Measurements from ENCODE around the gene SLC10A1. TPM values are rescaled to one million over a fixed set of nuclear protein-coding genes. Genes with fewer than 3 reads are reported as not detected.

SLC10A1 gene
- total and polyA plus RNA-seq, 2 experiments from 2014 or later = 0.10 TPM; not detected in 1

DNA sequence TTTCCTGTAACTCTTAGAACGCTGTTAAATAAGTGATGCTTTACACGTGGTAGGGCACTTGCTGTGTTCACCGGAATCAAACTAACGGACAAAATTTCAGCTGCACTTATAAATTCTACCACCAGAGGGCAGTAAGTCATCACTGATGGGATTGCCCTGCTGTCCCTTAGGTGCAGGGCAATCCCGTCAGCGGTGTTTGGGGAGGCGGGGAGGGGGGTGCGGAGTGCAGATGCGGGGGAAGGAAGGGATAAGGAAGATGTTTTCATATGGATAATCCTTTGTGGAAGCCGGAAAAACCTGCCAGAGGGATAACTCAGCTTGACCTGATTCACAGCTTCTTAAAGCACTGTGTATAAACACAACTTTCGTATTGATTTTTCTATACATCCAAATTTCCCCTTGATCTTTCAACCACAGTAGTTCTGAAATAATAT is 21.7 kb upstream of the SLC10A1 start:
- no peak for TF ChIP-seq EZH2phosphoT487 (IDR thresholded peaks at IDR 0.05; ENCODE audit: unreplicated experiment)
- TF ChIP-seq CTCF (conservative IDR thresholded peaks at IDR 0.05; ENCODE audit: low read depth in 2 of 2) = peak; percentile 91 to 96
- Histone ChIP-seq H3K79me2 (replicated peaks; ENCODE audit: insufficient read depth) (no peaks in the 10 kb centered on the region), H3K36me3 (ENCODE audit: insufficient read depth) (no peaks in the 10 kb centered on the region), H3K9me2 (ENCODE audit: insufficient read depth) (no peaks in the 10 kb centered on the region), H3F3A (replicated peaks; ENCODE audit: low read depth) (no peaks in the 10 kb centered on the region), H3K27ac (ENCODE audit: low read depth) (no peak overlapping the region), H3K27me3 (ENCODE audit: insufficient read depth) (no peaks in the 10 kb centered on the region), H4K20me1 (replicated peaks; ENCODE audit: insufficient read depth) (no peaks in the 10 kb centered on the region), H3K4me2 (no peak overlapping the region), H2AFZ (no peak overlapping the region), H3K4me1 (ENCODE audit: insufficient read depth) (no peaks in the 10 kb centered on the region), H3K4me3 (no peak overlapping the region)
- no peaks in the 10 kb centered on the region for H3K9me3 Mint-ChIP-seq
- H3K27ac Mint-ChIP-seq = no peak overlapping the region
- no peak overlapping the region for H3K4me3 Mint-ChIP-seq
- ATAC-seq (peak; percentile 98), DNase-seq (ENCODE audit: low spot score) (peak; percentile 84)
- peaks cover 2% of the 10 kb centered on the region; the same call in 2 of the 3 replicates for H3K4me1 Mint-ChIP-seq
- H3K36me3 Mint-ChIP-seq (ENCODE audit: low read depth) = no peaks in the 10 kb centered on the region
- H3K27me3 Mint-ChIP-seq (ENCODE audit: insufficient read depth, low read depth, poor library complexity) = peaks cover 2% of the 10 kb centered on the region

GRCh38 chr14:69816216-69816615 is 19.2 kb upstream of the SLC10A1 start:
- TF ChIP-seq, protein P1, sequence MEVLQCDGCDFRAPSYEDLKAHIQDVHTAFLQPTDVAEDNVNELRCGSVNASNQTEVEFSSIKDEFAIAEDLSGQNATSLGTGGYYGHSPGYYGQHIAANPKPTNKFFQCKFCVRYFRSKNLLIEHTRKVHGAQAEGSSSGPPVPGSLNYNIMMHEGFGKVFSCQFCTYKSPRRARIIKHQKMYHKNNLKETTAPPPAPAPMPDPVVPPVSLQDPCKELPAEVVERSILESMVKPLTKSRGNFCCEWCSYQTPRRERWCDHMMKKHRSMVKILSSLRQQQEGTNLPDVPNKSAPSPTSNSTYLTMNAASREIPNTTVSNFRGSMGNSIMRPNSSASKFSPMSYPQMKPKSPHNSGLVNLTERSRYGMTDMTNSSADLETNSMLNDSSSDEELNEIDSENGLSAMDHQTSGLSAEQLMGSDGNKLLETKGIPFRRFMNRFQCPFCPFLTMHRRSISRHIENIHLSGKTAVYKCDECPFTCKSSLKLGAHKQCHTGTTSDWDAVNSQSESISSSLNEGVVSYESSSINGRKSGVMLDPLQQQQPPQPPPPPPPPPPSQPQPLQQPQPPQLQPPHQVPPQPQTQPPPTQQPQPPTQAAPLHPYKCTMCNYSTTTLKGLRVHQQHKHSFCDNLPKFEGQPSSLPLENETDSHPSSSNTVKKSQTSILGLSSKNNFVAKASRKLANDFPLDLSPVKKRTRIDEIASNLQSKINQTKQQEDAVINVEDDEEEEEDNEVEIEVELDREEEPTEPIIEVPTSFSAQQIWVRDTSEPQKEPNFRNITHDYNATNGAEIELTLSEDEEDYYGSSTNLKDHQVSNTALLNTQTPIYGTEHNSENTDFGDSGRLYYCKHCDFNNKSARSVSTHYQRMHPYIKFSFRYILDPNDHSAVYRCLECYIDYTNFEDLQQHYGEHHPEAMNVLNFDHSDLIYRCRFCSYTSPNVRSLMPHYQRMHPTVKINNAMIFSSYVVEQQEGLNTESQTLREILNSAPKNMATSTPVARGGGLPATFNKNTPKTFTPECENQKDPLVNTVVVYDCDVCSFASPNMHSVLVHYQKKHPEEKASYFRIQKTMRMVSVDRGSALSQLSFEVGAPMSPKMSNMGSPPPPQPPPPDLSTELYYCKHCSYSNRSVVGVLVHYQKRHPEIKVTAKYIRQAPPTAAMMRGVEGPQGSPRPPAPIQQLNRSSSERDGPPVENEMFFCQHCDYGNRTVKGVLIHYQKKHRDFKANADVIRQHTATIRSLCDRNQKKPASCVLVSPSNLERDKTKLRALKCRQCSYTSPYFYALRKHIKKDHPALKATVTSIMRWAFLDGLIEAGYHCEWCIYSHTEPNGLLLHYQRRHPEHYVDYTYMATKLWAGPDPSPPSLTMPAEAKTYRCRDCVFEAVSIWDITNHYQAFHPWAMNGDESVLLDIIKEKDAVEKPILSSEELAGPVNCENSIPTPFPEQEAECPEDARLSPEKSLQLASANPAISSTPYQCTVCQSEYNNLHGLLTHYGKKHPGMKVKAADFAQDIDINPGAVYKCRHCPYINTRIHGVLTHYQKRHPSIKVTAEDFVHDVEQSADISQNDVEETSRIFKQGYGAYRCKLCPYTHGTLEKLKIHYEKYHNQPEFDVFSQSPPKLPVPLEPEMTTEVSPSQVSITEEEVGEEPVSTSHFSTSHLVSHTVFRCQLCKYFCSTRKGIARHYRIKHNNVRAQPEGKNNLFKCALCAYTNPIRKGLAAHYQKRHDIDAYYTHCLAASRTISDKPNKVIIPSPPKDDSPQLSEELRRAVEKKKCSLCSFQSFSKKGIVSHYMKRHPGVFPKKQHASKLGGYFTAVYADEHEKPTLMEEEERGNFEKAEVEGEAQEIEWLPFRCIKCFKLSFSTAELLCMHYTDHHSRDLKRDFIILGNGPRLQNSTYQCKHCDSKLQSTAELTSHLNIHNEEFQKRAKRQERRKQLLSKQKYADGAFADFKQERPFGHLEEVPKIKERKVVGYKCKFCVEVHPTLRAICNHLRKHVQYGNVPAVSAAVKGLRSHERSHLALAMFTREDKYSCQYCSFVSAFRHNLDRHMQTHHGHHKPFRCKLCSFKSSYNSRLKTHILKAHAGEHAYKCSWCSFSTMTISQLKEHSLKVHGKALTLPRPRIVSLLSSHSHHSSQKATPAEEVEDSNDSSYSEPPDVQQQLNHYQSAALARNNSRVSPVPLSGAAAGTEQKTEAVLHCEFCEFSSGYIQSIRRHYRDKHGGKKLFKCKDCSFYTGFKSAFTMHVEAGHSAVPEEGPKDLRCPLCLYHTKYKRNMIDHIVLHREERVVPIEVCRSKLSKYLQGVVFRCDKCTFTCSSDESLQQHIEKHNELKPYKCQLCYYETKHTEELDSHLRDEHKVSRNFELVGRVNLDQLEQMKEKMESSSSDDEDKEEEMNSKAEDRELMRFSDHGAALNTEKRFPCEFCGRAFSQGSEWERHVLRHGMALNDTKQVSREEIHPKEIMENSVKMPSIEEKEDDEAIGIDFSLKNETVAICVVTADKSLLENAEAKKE (CRISPR knock-in tag; IDR thresholded peaks at IDR 0.05) = no peak
- TF ChIP-seq JUNB (IDR thresholded peaks at IDR 0.05; ENCODE audit: unreplicated experiment) = no peak
- no peak for TF ChIP-seq CREB1 (CRISPR knock-in tag; IDR thresholded peaks at IDR 0.05; ENCODE audit: low read depth)
- no peak for TF ChIP-seq EZH2 (IDR thresholded peaks at IDR 0.05; ENCODE audit: low read depth, unreplicated experiment)
- TF ChIP-seq STAT1 (IDR thresholded peaks at IDR 0.05; ENCODE audit: unreplicated experiment) = no peak
- TF ChIP-seq, protein P2, sequence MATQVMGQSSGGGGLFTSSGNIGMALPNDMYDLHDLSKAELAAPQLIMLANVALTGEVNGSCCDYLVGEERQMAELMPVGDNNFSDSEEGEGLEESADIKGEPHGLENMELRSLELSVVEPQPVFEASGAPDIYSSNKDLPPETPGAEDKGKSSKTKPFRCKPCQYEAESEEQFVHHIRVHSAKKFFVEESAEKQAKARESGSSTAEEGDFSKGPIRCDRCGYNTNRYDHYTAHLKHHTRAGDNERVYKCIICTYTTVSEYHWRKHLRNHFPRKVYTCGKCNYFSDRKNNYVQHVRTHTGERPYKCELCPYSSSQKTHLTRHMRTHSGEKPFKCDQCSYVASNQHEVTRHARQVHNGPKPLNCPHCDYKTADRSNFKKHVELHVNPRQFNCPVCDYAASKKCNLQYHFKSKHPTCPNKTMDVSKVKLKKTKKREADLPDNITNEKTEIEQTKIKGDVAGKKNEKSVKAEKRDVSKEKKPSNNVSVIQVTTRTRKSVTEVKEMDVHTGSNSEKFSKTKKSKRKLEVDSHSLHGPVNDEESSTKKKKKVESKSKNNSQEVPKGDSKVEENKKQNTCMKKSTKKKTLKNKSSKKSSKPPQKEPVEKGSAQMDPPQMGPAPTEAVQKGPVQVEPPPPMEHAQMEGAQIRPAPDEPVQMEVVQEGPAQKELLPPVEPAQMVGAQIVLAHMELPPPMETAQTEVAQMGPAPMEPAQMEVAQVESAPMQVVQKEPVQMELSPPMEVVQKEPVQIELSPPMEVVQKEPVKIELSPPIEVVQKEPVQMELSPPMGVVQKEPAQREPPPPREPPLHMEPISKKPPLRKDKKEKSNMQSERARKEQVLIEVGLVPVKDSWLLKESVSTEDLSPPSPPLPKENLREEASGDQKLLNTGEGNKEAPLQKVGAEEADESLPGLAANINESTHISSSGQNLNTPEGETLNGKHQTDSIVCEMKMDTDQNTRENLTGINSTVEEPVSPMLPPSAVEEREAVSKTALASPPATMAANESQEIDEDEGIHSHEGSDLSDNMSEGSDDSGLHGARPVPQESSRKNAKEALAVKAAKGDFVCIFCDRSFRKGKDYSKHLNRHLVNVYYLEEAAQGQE (IDR thresholded peaks at IDR 0.05; ENCODE audit: unreplicated experiment) = no peak
- 0 out of 2 replicates have a peak overlapping the region, but pooled peaks have one; percentile 72 for H2AFZ ChIP-seq
- no peak overlapping the region for H3K27ac Mint-ChIP-seq

More at GRCh38 chr14:69816216-69816615, 19.2 kb upstream of the SLC10A1 start:
- Histone ChIP-seq H3K4me3 (no peak overlapping the region), H3K27me3 (ENCODE audit: insufficient read depth) (no peaks in the 10 kb centered on the region), H3K79me2 (replicated peaks; ENCODE audit: insufficient read depth) (no peaks in the 10 kb centered on the region), H3K4me1 (ENCODE audit: insufficient read depth) (no peaks in the 10 kb centered on the region), H3K36me3 (ENCODE audit: insufficient read depth) (no peaks in the 10 kb centered on the region), H3K4me2 (no peak overlapping the region), H4K20me1 (replicated peaks; ENCODE audit: insufficient read depth) (no peaks in the 10 kb centered on the region), H3K27ac (ENCODE audit: low read depth) (no peak overlapping the region), H3K9me2 (ENCODE audit: insufficient read depth) (peaks cover 2% of the 10 kb centered on the region; the same call in 1 of the 2 replicates), H3F3A (replicated peaks; ENCODE audit: low read depth) (no peaks in the 10 kb centered on the region)
- no peak for ATAC-seq
- DNase-seq (ENCODE audit: low spot score) = no peak
- no peaks in the 10 kb centered on the region for H3K36me3 Mint-ChIP-seq (ENCODE audit: low read depth)
- 0 out of 3 replicates have a peak, but pooled peaks cover 10% of the 10 kb centered on the region for H3K9me3 Mint-ChIP-seq
- H3K27me3 Mint-ChIP-seq (ENCODE audit: insufficient read depth, low read depth, poor library complexity) = peaks cover 2% of the 10 kb centered on the region
- no peak overlapping the region for H3K4me3 Mint-ChIP-seq
- H3K4me1 Mint-ChIP-seq = peaks cover 2% of the 10 kb centered on the region; the same call in 2 of the 3 replicates

Data from GM23338 (cell line).